HepG2 (cell line): Measurements from ENCODE around the gene MBLAC1. TPM values are rescaled to one million over a fixed set of nuclear protein-coding genes. Genes with fewer than 3 reads are reported as not detected.

Experiments used
- ARID4A ChIP-seq: sonication (generic); formaldehyde crosslinking; IDR thresholded peaks from 2 replicates; pipeline ENCODE4 v1.5.0; 2020; ENCODE audit warnings: mild to moderate bottlenecking, missing genetic modification reagents, borderline replicate concordance
- CHCHD3 ChIP-seq: sonication (generic); formaldehyde crosslinking; IDR thresholded peaks from 2 replicates; pipeline ENCODE4 v1.8.0; 2022; ENCODE audit warnings: mild to moderate bottlenecking, missing genetic modification reagents, moderate library complexity
- GZF1 ChIP-seq: sonication (generic); formaldehyde crosslinking; IDR thresholded peaks from 2 replicates; pipeline ENCODE4 v1.5.1; 2020; ENCODE audit warnings: mild to moderate bottlenecking, missing genetic modification reagents
- IKZF5 ChIP-seq: IDR thresholded peaks from 2 replicates; pipeline ENCODE4 v1.6.1; 2018; ENCODE audit warnings: missing genetic modification reagents, mild to moderate bottlenecking, missing compliant biosample characterization
- SALL1 ChIP-seq: sonication (generic); formaldehyde crosslinking; IDR thresholded peaks from 2 replicates; pipeline ENCODE4 v1.8.0; 2022; ENCODE audit warnings: mild to moderate bottlenecking, missing genetic modification reagents
- SAP130 ChIP-seq: IDR thresholded peaks from 2 replicates; pipeline ENCODE4 v1.6.1; 2016; ENCODE audit warnings: low read depth
- ZBTB25 ChIP-seq: IDR thresholded peaks from 2 replicates; pipeline ENCODE4 v1.6.1; 2018; ENCODE audit warnings: missing genetic modification reagents
- ZNF180 ChIP-seq: sonication (generic); formaldehyde crosslinking; IDR thresholded peaks from 2 replicates; pipeline ENCODE4 v1.4.0; 2020; ENCODE audit warnings: low read depth, missing genetic modification reagents, borderline replicate concordance
- ZNF282 ChIP-seq: fragments of 450-650 bp; IDR thresholded peaks from 2 replicates; pipeline ENCODE4 v1.6.1; 2018; ENCODE audit not compliant: partially characterized antibody
- ZNF564 ChIP-seq: sonication (generic); formaldehyde crosslinking; IDR thresholded peaks from 2 replicates; pipeline ENCODE4 v1.8.1; 2023; ENCODE audit warnings: mild to moderate bottlenecking, missing genetic modification reagents
- polyA plus RNA-seq, 8 experiments: library from polyadenylated mRNA; depleted of rRNA in 3 of 8; stranded (reverse) in 7 of 8; unstranded in 1 of 8; fragments of >200 nt; fragmentation: Illumina TruSeq in 4 of 8; extraction: Trizol in 4 of 8; gene quantifications; 2 replicates each; pipeline versions ENCODE4 v1.2.1 to v1.2.3, GENCODE V29; 2011 to 2016; ENCODE audit warnings: low read depth in 4 of 8, missing spikeins in 1 of 8, mixed read lengths in 1 of 8; ENCODE audit not compliant: insufficient read depth in 1 of 8
- total RNA-seq, 5 experiments: library from RNA; depleted of rRNA; stranded (reverse); fragments of >200 nt; fragmentation: Illumina TruSeq; extraction: Trizol; gene quantifications; 2 replicates each; pipeline ENCODE4 v1.2.3, GENCODE V29; 2016; ENCODE audit warnings: low read depth in 1 of 5
- TF ChIP-seq, protein P1 (sequence below): sonication (generic); formaldehyde crosslinking; IDR thresholded peaks from 2 replicates; pipeline ENCODE4 v1.5.1; 2020; ENCODE audit warnings: mild to moderate bottlenecking, missing genetic modification reagents, moderate library complexity
- TF ChIP-seq, protein P2 (sequence below): sonication (generic); formaldehyde crosslinking; IDR thresholded peaks from 2 replicates; pipeline ENCODE4 v1.8.0; 2022; ENCODE audit warnings: missing genetic modification reagents, low read depth, mild to moderate bottlenecking, borderline replicate concordance
- TF ChIP-seq, protein P3 (sequence below): sonication (generic); formaldehyde crosslinking; IDR thresholded peaks from 2 replicates; pipeline ENCODE4 v1.4.0; 2020; ENCODE audit warnings: low read depth, mild to moderate bottlenecking, missing genetic modification reagents

MBLAC1 gene
- total and polyA plus RNA-seq, 2 of the 13 experiments (the other 11 are each of a cell fraction or from before 2014, with no cell fraction given): 0.79 to 2.1 TPM

GRCh38 chr7:100158229-100159098 is 31.7 kb downstream of the MBLAC1 start, which contains the start of gene TRAPPC14 (continued):
- TF ChIP-seq, protein P1, sequence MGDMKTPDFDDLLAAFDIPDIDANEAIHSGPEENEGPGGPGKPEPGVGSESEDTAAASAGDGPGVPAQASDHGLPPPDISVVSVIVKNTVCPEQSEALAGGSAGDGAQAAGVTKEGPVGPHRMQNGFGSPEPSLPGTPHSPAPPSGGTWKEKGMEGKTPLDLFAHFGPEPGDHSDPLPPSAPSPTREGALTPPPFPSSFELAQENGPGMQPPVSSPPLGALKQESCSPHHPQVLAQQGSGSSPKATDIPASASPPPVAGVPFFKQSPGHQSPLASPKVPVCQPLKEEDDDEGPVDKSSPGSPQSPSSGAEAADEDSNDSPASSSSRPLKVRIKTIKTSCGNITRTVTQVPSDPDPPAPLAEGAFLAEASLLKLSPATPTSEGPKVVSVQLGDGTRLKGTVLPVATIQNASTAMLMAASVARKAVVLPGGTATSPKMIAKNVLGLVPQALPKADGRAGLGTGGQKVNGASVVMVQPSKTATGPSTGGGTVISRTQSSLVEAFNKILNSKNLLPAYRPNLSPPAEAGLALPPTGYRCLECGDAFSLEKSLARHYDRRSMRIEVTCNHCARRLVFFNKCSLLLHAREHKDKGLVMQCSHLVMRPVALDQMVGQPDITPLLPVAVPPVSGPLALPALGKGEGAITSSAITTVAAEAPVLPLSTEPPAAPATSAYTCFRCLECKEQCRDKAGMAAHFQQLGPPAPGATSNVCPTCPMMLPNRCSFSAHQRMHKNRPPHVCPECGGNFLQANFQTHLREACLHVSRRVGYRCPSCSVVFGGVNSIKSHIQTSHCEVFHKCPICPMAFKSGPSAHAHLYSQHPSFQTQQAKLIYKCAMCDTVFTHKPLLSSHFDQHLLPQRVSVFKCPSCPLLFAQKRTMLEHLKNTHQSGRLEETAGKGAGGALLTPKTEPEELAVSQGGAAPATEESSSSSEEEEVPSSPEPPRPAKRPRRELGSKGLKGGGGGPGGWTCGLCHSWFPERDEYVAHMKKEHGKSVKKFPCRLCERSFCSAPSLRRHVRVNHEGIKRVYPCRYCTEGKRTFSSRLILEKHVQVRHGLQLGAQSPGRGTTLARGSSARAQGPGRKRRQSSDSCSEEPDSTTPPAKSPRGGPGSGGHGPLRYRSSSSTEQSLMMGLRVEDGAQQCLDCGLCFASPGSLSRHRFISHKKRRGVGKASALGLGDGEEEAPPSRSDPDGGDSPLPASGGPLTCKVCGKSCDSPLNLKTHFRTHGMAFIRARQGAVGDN: peak; percentile 81
- TF ChIP-seq IKZF5 (CRISPR knock-in tag) (peak; percentile 65; the same call in 1 of the 2 replicates), ZNF282 (no peak), GZF1 (CRISPR knock-in tag) (no peak), ZBTB25 (peak; percentile 92), ZNF180 (no peak), SAP130 (peak; percentile 92), ARID4A (peak; percentile 89), CHCHD3 (CRISPR knock-in tag) (no peak), ZNF564 (CRISPR knock-in tag) (peak; percentile 51), SALL1 (peak; percentile 75)
- TF ChIP-seq, protein P2, sequence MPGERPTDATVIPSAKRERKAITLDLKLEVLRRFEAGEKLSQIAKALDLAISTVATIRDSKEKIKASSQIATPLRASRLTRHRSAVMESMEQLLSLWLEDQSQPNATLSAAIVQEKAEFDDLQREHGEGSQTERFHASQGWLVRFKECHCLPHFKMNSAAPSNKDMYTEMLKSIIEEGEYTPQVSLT: no peak
- TF ChIP-seq, protein P3, sequence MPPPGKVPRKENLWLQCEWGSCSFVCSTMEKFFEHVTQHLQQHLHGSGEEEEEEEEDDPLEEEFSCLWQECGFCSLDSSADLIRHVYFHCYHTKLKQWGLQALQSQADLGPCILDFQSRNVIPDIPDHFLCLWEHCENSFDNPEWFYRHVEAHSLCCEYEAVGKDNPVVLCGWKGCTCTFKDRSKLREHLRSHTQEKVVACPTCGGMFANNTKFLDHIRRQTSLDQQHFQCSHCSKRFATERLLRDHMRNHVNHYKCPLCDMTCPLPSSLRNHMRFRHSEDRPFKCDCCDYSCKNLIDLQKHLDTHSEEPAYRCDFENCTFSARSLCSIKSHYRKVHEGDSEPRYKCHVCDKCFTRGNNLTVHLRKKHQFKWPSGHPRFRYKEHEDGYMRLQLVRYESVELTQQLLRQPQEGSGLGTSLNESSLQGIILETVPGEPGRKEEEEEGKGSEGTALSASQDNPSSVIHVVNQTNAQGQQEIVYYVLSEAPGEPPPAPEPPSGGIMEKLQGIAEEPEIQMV: peak; percentile 55; the same call in 1 of the 2 replicates
